Upper lobe of left lung (tissue), 4 donors: Measurements from ENCODE around the gene TMEM109.

Experiments
- CTCF ChIP-seq, 6 experiments: fragments of 450-650 bp in 4 of 6; fragments of 200-600 bp in 2 of 6; sonication (generic) in 2 of 6; IDR thresholded peaks; one replicate each; pipeline ENCODE4 v1.5.1; 2016 to 2019; ENCODE audit warnings: antibody characterized with exemption in 6 of 6
- EP300 ChIP-seq, 4 donors: sonication (generic); formaldehyde crosslinking; IDR thresholded peaks; one replicate each; pipeline ENCODE4 v1.5.1; 2017; ENCODE audit warnings: antibody characterized with exemption in 4 of 4, control low read depth in 2 of 4
- POLR2A ChIP-seq, 4 donors: fragments of 450-650 bp; IDR thresholded peaks; one replicate each; pipeline ENCODE4 v1.5.1; 2016 to 2017; ENCODE audit warnings: antibody characterized with exemption in 4 of 4, mild to moderate bottlenecking in 2 of 4
- POLR2AphosphoS5 ChIP-seq, 2 donors: sonication (generic); formaldehyde crosslinking; IDR thresholded peaks; one replicate each; pipeline ENCODE4 v1.5.1; 2017; ENCODE audit warnings: antibody characterized with exemption in 2 of 2

GRCh38 chr11:60948250-60948649 lies 34.3 kb downstream of the TMEM109 start:
- no peak for TF ChIP-seq CTCF (IDR thresholded peaks at IDR 0.05)
- no peak for TF ChIP-seq POLR2A (IDR thresholded peaks at IDR 0.05)
- no peak for TF ChIP-seq POLR2AphosphoS5 (IDR thresholded peaks at IDR 0.05)
- TF ChIP-seq EP300 (IDR thresholded peaks at IDR 0.05): no peak
